ENCODE data around the gene LTN1.

The LTN1 gene

DNA sequence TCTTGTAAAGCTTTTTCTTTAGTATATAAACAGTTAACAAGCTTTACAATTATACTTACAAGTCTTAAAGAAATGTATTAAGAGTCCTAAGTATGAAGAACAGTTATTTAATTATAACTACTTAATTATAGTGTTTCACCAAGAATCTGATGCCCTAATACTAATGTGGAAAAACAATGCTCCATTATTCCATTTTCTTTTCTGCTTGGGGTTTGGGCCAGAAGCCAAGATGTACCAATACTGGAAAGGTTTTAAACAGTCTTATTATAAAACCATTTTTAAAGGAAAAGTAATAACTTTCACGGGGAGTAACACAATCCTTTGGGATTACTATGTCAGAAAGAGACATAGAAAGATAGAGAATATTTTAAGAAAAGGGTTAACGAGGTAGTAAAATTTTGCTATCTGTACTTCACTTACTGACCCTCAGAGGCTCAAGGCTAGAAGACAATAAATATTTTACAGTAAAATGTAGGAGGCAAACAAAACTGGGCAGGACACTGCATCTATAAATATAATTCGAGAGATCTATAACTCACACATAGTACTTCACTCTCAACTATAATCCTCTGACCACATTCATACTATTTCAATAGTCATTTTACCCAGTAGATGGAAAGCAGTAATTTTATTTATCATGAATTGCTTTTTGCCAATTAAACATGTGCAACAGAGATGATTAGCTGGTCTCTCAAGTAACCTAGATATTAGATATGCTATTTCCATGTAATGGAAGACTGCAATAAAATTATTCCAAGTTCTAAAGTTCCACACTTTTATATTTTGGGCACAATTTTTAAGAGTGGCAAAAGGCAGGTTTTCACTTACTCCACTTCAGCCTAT lies 63.9 kb downstream of the LTN1 start:
- no peak for DNase-seq

DNA sequence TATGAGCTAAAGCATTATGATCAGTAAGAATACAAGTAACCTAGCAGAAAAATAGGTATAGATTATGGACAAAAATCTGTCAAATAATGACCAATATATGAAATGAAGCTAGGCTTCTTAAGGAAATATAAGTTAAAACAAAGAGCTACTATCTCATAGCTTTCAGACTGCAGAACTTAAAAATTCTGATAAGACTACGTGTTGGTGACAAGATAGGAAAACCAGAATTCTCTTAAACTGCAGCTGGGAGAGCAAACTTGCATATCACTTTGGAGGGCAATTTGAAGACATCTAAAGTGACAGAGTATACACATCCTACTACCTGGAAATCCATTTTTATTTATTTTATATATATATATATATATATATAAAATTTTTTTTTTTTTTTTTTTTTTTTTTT lies 65.5 kb downstream of the LTN1 start:
- DNase-seq: no peak

DNA sequence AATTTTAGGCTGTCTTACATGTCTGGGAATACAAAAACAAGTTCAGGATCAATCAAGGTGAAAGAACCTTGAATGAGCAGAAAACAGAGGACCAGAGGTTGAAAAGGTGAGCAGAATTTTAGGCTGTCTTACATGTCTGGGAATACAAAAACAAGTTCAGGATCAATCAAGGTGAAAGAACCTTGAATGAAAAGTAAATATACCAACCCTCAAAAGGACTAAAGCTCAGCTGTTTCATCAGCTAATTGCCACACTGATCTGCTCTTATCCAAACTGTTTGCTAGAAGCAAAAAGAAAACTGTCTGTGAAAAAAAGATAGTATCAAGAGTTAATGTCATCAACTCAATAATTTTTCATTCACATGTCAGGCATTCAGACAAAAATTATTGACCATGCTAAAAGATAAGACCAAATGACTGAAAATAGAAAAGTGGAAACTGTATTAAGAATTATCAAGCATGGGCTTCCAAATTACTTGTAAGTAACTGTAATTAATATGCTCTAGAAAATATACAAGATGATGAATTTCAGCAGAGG lies 69.2 kb downstream of the LTN1 start:
- DNase-seq: no peak

GRCh38 chr21:28922368-28922767 lies 70.3 kb downstream of the LTN1 start:
- no peak for DNase-seq

- DNase-seq: no peak
Measured at GRCh38 chr21:28916150-28916893, 76.4 kb downstream of the LTN1 start.

- no peak for DNase-seq
Measured at GRCh38 chr21:28913071-28913470, 79.6 kb downstream of the LTN1 start.

GRCh38 chr21:28910280-28910887 lies 82.3 kb downstream of the LTN1 start:
- DNase-seq: no peak

DNA sequence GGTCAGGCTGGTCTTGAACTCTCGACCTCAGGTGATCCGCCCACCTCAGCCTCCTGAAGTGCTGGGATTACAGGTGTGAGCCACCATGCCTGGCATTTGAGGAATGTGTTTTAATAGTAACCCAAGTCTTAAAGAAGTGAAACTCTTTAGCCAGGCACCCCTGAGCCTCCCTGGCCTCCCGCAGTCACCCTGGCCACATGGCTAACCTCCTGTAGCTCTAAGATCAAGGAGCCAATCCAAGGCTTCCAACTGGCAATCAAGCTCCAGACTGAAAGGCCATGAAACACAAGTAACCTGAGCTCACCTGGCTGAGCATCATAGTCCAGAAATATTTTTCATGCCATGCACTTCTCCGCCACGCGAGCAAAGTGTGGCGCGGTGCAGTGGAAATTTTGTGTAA lies 84.3 kb downstream of the LTN1 start:
- no peak for DNase-seq

- DNase-seq: no peak
Measured at GRCh38 chr21:28906841-28907240, 85.8 kb downstream of the LTN1 start.

GRCh38 chr21:28906236-28906635 lies 86.4 kb downstream of the LTN1 start:
- no peak for DNase-seq

DNA sequence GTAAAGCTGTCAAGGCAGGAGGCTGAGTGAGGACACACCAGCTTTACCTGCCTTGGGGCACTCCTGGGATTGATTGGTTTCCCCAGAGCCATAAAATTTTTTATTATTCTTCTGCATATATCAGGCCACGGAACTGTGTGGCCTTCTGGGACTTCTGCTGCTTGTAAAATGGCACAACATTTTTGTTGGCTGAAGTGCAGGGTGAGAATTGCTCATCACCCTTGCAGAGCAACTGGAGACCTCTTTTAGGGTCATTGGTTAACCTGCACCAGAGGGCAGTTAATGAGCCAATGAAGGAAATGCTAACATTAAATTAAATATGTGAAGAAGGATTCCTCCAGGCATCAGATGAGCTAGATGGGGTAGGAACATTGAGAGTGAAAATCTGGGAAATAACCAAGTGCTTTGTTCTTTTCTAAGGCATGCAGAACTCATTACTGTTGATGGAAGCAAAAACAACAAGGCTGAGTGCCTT lies 87.7 kb downstream of the LTN1 start:
- no peak for DNase-seq

- DNase-seq: no peak
Measured at GRCh38 chr21:28903448-28903847, 89.2 kb downstream of the LTN1 start.

DNA sequence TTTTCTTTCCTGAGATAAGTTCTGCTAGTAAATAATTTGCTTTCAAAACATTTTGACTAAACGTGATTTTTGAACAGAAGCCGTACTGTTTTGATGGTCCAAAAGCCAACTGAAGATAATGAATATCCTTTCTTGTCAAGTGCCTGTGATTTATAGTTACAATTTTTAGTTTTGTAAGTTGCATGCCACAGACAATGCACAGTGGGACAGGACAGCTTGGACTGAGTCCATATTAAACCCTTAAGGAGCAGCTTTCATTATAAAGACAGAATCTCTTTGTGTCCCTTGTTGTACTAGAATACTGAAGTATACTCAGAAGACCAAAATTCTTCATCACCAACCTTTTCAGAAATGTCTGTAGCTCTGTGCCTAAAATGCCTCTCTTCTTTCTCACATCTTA lies 92.2 kb downstream of the LTN1 start:
- DNase-seq: no peak

- DNase-seq: no peak
Measured at GRCh38 chr21:28899744-28900143, 92.9 kb downstream of the LTN1 start.

GRCh38 chr21:28899220-28899619 lies 93.5 kb downstream of the LTN1 start:
- DNase-seq: no peak

DNA sequence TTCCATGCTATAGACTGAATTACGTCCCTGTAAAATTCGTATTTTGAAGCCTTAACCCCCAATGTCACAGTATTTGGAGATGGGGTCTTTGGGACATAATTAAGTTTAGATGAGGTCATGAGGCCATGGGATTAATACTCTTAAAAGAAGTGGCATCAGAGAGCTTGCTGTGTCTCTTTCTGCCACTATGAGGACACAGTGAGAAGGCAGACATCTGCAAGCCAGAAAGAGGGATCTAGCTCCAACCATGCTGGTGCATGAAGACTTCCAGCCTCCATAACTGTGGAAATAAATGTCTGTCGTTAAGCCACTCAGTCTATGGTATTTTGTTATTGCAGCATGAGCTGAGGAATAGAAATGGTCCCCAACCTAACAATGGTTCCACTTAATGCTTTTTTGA lies 99.0 kb downstream of the LTN1 start:
- no peak for DNase-seq

GRCh38 chr21:28892199-28893111 lies 100.2 kb downstream of the LTN1 start:
- no peak for DNase-seq

GRCh38 chr21:28885853-28886177 lies 106.9 kb downstream of the LTN1 start:
- no peak for DNase-seq

- DNase-seq: peak; percentile 96
Measured at GRCh38 chr21:28884976-28885852, 107.5 kb downstream of the LTN1 start.

- DNase-seq: no peak
Measured at GRCh38 chr21:28884481-28884880, 108.2 kb downstream of the LTN1 start.

GRCh38 chr21:28883931-28884330 lies 108.7 kb downstream of the LTN1 start:
- no peak for DNase-seq

GRCh38 chr21:28882345-28882744 lies 110.3 kb downstream of the LTN1 start:
- DNase-seq: no peak

All from CD4-positive, alpha-beta T cell treated with Interferon gamma for 1 hour (primary cell).